Dendritic cell treated with granulocyte-macrophage colony-stimulating factor and Interleukin-4, amounts not matched to agents 40 ng/mL and 50 ng/mL, for 4 days (primary cell): ENCODE measurements around the gene PTPN11.

Source experiments
- H3K27ac Mint-ChIP-seq: one replicate; pipeline ENCODE4 v1.8.0; 2022; ENCODE audit warnings: mild to moderate bottlenecking, mixed read lengths
- H3K27me3 Mint-ChIP-seq: one replicate; pipeline ENCODE4 v1.8.0; 2022; ENCODE audit warnings: mild to moderate bottlenecking, mixed read lengths
- H3K36me3 Mint-ChIP-seq: one replicate; pipeline ENCODE4 v1.8.0; 2022; ENCODE audit warnings: low read depth, mixed read lengths
- H3K4me1 Mint-ChIP-seq: one replicate; pipeline ENCODE4 v1.8.0; 2022; ENCODE audit warnings: low read depth, mixed read lengths
- H3K4me3 Mint-ChIP-seq: one replicate; pipeline ENCODE4 v1.8.0; 2022; ENCODE audit warnings: mild to moderate bottlenecking, moderate library complexity, mixed read lengths
- H3K9me3 Mint-ChIP-seq: one replicate; pipeline ENCODE4 v1.8.0; 2022; ENCODE audit warnings: mixed read lengths
- intact Hi-C: fragments of 100-400 bp; cut with micrococcal nuclease; formaldehyde crosslinking; loops from one replicate; pipeline ENCODE4 v1.15.0; 2022

PTPN11 gene

DNA sequence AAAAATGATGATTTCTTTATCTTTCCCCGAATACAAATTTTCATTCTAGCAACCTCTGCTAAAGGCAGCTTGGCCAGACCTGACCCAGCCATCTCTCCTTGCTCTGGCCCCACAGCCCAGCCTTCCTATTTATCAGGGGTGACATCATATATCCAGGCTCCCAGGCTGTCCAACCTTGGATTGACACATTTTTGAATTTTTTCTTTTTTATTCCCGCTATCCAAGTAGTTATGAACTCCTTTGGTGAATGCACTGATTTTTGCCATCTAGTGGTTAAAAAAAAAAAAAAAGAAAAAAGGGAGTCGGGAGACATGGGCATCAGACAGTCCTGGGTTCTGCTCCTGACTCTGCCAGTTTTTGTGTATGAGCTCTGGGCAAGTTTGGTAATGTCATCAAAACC lies 120.5 kb downstream of the PTPN11 start:
- peaks cover 11% of the 10 kb centered on the region for H3K4me1 Mint-ChIP-seq
- H3K27ac Mint-ChIP-seq = no peak overlapping the region
- intact Hi-C loops = no loop called here
- peaks cover 6% of the 10 kb centered on the region for H3K27me3 Mint-ChIP-seq
- no peaks in the 10 kb centered on the region for H3K36me3 Mint-ChIP-seq
- H3K4me3 Mint-ChIP-seq = no peak overlapping the region
- H3K9me3 Mint-ChIP-seq = no peaks in the 10 kb centered on the region

DNA sequence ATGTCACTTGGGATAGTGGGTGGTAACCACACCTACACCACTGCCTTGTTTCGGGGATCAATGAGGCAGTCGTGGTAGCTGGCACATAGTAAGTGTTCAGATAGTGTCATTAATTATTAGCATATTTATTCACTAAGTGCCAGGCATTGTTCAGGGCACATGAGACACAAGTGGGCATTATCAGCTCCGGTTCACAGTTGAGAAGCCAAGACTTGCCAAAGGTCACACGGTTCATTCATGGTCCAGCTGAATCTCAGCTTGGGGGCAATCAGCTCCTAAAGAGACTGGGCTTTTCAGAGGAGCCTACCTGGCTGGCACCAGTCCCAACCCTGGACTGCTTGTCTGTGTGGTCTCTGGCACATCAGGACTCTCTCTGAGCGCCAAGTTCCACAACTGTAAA lies 121.3 kb downstream of the PTPN11 start:
- Mint-ChIP-seq H3K27ac (no peak overlapping the region), H3K27me3 (peaks cover 7% of the 10 kb centered on the region), H3K36me3 (no peaks in the 10 kb centered on the region), H3K9me3 (no peaks in the 10 kb centered on the region), H3K4me1 (peaks cover 11% of the 10 kb centered on the region), H3K4me3 (no peak overlapping the region)
- intact Hi-C loops = no loop called here

DNA sequence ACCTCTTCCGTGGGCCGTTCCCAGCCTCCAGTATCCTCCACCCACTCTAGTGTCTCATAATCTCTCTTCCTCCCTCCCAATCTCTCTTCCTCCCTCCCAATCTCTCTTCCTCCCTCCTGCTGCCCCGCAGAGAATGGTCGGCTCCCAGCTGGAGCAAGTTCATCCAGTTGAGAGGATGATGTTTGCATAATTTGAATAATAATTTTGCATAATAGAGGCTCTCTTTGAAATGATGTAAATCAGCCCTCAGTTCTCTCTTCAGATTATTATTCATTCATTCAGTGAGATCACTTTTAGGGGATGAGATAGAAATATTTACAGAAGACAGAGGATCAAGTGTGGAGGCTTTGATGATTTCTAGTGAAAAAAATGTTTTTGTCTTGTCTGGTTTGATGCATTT lies 125.0 kb downstream of the PTPN11 start:
- H3K27ac Mint-ChIP-seq = no peak overlapping the region
- intact Hi-C loops = no loop called here
- H3K9me3 Mint-ChIP-seq = no peaks in the 10 kb centered on the region
- H3K36me3 Mint-ChIP-seq = no peaks in the 10 kb centered on the region
- H3K4me3 Mint-ChIP-seq = no peak overlapping the region
- H3K4me1 Mint-ChIP-seq = peaks cover 5% of the 10 kb centered on the region
- peaks cover 8% of the 10 kb centered on the region for H3K27me3 Mint-ChIP-seq

DNA sequence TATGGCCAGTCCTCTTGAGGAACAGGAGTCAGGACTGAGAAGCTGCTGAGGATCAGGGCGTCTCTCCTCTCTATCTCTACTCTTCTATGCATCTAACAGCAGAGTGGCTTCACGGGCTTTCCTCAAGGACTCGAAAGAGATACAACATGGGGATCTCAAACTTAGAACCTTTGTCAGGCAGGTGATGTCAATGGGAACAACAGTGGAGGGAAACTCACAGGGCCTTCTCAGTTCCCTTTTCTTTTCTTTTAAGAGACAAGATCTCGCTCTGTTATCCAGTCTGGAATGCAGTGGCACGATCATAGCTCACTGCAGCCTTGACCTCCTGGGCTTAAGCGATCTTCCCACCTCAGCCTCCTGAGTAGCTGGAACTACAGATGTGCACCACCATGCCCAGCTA lies 127.6 kb downstream of the PTPN11 start:
- Mint-ChIP-seq H3K36me3 (no peaks in the 10 kb centered on the region), H3K27ac (no peak overlapping the region), H3K27me3 (peaks cover 12% of the 10 kb centered on the region), H3K9me3 (no peaks in the 10 kb centered on the region), H3K4me3 (no peak overlapping the region), H3K4me1 (peaks cover 5% of the 10 kb centered on the region)
- intact Hi-C loops = no loop called here

DNA sequence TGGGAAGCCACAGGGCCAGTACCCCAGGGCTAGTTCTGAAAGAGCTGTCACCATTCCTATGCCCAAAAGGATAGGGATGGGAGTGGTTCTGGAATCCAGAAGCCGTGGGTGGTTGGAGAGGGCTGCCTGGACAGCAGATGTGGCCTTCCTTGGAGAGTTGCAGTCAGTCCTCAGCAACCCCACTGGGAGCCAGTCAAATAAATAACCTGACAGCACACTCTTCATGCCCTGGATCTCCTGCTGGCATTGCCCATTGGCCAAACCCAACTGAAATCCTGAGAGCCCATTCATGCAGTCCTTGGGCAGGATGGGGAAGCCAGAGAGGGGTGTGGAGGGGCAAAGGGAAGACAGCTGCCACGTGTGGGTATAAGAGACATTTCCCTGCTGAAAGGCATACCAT lies 128.2 kb downstream of the PTPN11 start:
- Mint-ChIP-seq H3K4me3 (no peak overlapping the region), H3K27me3 (peaks cover 14% of the 10 kb centered on the region), H3K27ac (no peak overlapping the region), H3K9me3 (no peaks in the 10 kb centered on the region), H3K4me1 (peaks cover 5% of the 10 kb centered on the region), H3K36me3 (no peaks in the 10 kb centered on the region)
- intact Hi-C loops = no loop called here

DNA sequence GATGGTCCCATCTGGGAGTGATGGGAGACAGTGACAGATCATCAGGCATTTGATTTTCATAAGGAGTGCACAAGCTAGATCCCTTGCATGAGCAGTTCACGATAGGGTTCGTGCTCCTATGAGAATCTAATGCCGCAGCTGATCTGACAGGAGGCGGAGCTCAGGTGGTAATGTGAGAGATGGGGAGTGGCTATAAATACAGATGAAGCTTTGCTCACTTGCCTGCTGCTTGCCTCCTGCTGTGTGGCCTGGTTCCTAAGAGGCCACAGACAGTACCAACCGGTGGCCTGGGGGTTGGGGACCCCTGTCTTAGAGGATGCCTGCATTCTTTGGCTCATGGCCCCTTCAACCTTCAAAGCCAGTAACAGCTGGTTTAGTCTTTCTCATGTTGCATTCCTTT lies 130.3 kb downstream of the PTPN11 start:
- H3K27me3 Mint-ChIP-seq = peaks cover 11% of the 10 kb centered on the region
- no peaks in the 10 kb centered on the region for H3K4me1 Mint-ChIP-seq
- H3K4me3 Mint-ChIP-seq = no peak overlapping the region

DNA sequence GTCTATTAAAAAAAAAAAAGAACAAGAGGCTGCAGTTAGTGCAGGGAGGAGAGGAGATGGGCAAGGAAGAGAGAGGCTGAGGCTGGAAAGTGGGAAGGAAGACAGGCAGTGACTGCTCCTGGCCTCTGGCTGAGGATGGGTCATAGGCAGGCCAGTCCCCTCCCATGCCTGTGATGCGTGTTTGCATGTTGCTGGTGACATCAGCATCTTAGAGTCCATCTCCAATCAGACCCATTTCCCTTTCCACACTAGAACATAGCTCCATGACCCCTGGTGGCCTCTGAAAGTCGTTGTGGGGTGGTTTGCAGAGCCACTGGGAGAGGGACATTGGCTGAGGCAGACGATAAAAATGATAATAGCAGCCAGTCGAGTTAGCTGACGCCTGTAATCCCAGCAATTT lies 132.9 kb downstream of the PTPN11 start:
- Mint-ChIP-seq H3K4me1 (no peaks in the 10 kb centered on the region), H3K36me3 (no peaks in the 10 kb centered on the region), H3K27ac (no peak overlapping the region), H3K9me3 (no peaks in the 10 kb centered on the region), H3K4me3 (no peak overlapping the region), H3K27me3 (peaks cover 13% of the 10 kb centered on the region)
- intact Hi-C loops = no loop called here

More for the DNA sequence above, 130.3 kb downstream of the PTPN11 start:
- intact Hi-C loops = no loop called here
- Mint-ChIP-seq H3K27ac (no peak overlapping the region), H3K36me3 (no peaks in the 10 kb centered on the region), H3K9me3 (no peaks in the 10 kb centered on the region)

DNA sequence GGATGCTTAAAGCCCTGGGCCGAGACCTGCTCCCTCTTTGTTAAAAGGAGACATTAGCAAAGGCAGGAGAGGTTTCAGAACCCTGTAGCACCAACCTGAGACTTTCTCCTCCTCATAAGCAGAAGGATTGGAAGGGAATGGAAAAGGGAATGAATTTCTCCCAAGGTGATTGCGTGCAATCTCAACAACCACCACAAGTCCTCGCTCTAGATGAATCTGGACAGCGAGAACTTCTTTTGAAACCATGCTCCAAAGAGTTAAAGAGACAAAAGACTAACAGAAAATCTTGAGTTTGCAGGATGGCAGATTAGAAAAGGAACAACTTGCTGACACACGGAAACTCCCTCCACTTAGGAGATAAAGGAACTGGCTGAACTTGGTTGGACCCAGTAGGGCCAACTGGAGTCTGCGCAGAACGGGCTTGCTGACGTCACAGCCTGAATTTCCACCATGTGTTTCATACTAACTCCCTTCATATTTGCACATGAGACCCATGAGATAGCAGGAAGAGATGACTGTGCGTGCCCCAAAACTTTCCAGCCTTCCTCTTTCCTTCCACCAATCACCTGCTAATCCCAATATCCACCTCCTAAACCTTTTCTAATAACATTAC lies 137.0 kb downstream of the PTPN11 start:
- H3K4me1 Mint-ChIP-seq = no peaks in the 10 kb centered on the region
- H3K4me3 Mint-ChIP-seq = no peak overlapping the region
- no peaks in the 10 kb centered on the region for H3K9me3 Mint-ChIP-seq
- peaks cover 9% of the 10 kb centered on the region for H3K27me3 Mint-ChIP-seq
- intact Hi-C loops = no loop called here
- H3K36me3 Mint-ChIP-seq = no peaks in the 10 kb centered on the region
- no peak overlapping the region for H3K27ac Mint-ChIP-seq

DNA sequence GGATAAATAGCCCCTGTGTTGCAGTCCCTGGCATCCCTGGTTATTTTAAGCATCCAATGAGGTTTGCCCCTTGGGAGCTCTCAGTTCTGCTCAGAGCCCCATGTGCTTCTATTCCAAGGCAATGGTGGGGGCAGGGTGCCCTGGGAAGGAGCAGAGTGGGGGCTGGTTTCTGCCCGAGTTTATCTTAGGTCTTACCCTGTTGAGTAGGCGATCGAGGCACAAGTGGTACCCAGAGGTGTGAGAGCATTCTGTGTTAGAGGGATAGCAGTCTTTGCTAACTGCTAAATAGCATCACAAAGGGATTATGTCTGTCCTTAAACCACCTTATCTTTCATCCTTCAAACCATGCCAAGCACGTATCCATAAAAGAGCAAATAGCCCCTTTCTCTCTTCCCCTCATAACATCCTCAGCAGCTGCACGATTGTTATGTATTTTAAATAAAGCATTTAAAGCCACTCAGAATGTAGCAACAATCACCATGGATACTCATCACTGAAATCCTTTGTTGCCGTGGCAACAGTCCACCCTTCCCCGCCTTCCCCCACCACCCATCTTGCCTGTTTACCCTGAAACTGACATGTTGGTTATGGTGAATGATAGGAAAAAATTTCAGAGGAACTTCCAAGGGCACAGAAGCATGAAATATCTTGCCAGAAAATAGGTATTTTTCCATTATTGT lies 139.3 kb downstream of the PTPN11 start:
- H3K4me1 Mint-ChIP-seq = no peaks in the 10 kb centered on the region
- intact Hi-C loops = no loop called here
- no peaks in the 10 kb centered on the region for H3K9me3 Mint-ChIP-seq
- peaks cover 4% of the 10 kb centered on the region for H3K27me3 Mint-ChIP-seq
- no peak overlapping the region for H3K27ac Mint-ChIP-seq
- H3K4me3 Mint-ChIP-seq = no peak overlapping the region
- H3K36me3 Mint-ChIP-seq = no peaks in the 10 kb centered on the region
